GM19043 (cell line): Measurements from ENCODE around the gene P4HB.

Source experiments
- ATAC-seq: cut with Tn5 transposase; IDR thresholded peaks from one replicate; pipeline ENCODE4 v1.9.1; 2021; ENCODE audit warnings: low read depth; ENCODE audit not compliant: unreplicated experiment

Gene P4HB

DNA sequence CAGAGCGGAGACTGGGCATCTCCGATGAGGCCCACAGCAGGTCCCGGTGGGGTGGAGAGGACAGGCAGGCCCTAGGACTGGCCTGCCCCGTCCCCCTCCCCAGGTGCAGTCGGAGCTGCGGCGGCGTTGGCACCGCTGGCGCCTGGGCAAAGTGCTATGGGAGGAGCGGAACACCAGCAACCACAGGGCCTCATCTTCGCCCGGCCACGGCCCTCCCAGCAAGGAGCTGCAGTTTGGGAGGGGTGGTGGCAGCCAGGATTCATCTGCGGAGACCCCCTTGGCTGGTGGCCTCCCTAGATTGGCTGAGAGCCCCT, 47.0 kb downstream of the P4HB start:
- no peak for ATAC-seq

DNA sequence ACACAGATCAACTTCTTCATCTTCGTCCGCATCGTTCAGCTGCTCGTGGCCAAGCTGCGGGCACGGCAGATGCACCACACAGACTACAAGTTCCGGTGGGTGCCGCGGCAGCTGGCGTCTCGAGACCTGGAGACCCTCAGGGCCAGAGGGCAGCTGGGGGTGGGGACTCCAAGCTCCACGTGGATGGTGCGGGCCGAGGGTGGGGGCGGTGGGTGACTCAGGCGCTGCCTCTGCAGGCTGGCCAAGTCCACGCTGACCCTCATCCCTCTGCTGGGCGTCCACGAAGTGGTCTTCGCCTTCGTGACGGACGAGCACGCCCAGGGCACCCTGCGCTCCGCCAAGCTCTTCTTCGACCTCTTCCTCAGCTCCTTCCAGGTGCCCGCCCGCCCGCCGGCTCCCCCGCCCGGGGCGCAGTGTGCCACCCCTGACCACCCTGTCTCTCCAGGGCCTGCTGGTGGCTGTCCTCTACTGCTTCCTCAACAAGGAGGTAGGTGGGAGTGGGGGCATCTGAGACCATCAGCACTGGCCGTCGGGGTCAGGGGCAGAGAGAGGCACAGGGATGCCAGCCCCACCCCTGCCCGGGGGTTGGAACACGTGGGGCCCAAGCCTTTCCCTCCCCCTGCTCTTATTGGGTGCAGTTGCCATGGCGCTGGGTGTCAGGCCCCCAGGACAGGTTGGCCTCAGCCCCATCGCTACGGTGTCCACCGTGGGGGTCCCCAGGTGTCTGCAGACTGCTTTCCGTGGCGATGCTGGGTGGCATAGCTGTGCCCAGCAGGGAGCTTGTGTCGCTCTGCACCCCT, 47.6 kb downstream of the P4HB start:
- no peak for ATAC-seq

GRCh38 chr17:81811705-81812570, 48.4 kb downstream of the P4HB start:
- no peak for ATAC-seq

- no peak for ATAC-seq
Measured at GRCh38 chr17:81810892-81811704, 49.2 kb downstream of the P4HB start.

GRCh38 chr17:81810476-81810875, 49.9 kb downstream of the P4HB start:
- ATAC-seq, result no peak

DNA sequence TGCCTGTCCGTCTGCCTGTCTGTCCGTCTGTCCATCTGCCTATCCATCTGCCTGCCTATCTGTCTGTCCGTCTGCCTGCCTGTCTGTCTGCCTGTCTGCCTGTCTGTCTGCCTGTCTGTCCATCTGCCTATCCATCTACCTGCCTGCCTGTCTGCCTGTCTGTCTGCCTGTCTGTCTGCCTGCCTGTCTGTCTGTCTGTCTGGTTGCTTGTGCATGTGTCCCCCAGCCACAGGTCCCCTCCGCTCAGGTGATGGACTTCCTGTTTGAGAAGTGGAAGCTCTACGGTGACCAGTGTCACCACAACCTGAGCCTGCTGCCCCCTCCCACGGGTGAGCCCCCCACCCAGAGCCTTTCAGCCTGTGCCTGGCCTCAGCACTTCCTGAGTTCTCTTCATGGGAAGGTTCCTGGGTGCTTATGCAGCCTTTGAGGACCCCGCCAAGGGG, 50.8 kb downstream of the P4HB start:
- ATAC-seq, result no peak

DNA sequence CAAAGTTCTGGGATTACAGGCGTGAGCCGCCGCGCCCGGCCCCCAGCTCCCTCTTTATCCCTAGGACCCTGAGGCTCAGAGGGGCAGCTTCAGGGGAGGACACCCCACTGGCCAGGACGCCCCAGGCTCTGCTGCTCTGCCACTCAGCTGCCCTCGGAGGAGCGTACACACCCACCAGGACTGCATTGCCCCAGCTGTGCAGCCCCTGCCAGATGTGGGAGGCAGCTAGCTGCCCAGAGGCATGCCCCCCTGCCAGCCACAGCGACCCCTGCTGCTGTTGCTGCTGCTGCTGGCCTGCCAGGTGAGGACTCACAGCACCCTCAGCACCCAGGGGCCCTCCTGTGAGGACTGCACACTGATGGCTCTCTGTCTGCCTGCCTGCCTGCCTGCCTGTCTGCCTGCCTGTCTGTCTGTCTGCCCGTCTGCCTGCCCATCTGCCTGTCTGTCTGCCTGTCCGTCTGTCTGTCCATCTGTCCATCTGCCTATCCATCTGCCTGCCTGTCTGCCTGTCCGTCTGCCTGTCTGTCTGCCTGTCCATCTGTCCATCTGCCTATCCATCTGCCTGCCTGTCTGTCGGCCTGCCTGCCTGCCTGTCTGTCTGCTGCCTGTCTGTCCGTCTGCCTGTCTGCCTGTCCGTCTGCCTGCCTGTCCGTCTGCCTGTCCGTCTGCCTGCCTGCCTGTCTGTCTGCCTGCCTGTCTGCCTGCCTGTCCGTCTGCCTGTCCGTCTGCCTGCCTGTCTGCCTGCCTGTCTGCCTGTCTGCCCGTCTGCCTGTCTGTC, 51.4 kb downstream of the P4HB start:
- no peak for ATAC-seq

DNA sequence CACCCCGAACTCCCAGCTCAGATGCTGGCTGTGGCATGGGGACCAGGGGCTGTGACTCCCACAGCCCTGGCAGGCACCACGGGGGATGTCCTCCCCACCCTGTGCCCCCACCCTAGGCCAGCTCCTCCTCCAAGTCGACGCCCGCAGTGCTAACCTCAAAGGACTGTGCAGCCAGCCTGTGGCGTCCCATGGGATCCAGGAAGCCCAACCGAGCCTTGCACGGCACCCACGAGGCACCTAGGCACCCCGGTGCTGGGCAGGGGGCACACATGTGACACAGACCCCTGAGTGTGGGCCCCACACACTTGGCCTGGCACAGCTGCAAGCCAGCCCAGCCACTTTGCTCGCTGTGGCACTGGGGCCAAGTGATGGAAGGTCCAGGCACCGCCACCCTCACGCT, 52.5 kb downstream of the P4HB start:
- ATAC-seq, result no peak

DNA sequence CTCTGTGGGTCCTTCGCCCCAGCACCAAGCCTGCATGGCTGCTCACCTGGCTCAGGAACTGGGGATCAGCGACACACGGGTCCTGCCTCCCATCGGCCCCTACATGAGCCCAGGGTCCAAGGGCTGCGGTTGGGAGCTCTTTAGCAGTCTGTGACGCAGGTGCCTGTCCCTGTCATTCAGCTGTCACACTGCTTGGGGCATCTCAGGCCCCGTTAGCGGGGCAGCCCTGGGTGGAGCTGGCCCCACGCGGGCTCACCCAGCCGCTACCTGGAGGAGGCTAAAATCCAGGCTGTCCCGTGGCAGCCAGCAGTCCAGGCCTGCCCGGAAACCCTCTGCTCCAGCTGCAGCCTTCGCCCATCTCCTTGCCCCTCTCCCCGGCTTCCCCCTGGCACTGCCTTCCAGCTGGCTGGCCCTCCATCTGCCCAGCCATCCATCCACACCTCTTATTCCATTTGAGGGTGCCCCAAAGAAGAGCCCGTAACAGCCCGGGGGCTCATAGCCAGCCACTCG, 53.1 kb downstream of the P4HB start:
- ATAC-seq, result no peak

DNA sequence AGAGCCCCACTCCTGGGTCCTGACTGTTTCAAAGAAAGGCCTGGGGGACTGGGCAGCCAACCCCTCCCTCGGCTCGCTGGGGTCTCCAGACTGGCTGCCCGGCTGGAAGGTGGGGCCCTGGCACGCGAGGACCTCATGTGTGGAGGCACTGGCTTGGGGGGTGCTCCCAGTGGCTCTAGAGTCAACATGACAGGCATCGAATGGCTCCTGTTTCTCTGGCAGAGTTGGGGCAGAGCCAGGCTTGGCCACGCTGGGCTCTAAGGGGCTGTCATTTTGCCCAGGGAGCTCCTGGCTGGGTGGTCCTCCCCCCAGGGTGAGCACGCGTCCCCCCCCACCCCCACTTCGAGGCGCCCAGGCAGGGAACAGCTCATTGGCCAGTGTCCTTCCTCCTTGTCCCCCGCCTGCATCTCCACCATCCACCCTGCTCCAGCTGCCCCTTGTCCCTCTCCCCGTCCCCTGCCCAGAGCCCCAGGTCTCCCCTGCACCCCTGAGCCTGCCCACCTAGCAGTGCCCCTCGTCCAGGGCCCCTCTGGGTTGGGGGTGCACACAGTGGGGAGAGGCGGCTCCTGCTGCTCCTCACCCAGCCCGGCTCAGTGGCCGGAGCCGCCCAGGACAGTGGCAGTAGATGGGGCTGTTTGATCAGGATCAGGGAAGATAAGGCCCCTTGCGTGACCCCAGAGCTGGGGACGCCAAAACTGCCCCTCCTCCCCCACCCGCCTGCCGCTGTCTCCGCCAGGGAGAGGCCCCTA, 53.7 kb downstream of the P4HB start:
- no peak for ATAC-seq

DNA sequence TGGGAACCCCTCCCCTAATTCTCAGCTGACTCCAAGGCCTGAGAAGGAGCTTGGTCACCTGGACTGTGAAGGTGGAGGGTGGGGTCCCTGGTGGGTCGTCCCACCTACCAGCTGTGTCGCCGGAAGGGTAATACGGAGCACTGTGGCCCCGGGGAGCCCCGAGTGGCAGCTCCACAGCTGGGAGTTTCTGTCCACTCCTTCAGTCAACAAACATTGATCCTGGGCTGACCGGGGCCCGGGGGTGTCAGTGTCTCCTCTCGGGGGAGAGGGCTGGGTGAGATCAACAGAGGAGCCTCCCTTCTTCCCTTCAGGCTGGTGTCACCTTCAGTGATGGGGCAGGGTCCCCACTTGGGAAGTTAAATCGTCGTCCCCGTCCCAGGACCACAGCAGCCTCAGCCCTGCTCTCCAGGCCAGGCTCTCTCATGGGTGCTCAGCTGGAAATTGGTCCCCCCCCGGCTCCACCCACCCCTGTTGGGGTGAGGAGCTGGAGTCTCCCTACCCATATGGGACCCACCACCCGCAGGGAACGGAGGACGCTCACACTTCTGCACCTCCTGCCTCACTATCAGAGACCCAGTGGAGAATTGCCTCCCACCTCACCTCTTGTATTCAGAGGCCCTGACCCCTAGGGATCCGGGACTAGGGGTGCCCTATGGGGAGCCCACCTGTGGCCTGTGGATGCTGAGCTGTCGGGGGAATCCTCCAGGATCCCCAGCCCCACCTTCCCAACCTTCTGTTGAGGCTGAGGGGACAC, 54.5 kb downstream of the P4HB start:
- no peak for ATAC-seq

- no peak for ATAC-seq
Measured at GRCh38 chr17:81804559-81805399, 55.6 kb downstream of the P4HB start.

- ATAC-seq, result no peak
Measured at GRCh38 chr17:81803728-81804558, 56.4 kb downstream of the P4HB start, which contains the start of gene GCGR. Gene GCGR, plus strand, starts transcription at chr17:81804150. Its CDS starts 4,869 bp downstream, at chr17:81809019.

DNA sequence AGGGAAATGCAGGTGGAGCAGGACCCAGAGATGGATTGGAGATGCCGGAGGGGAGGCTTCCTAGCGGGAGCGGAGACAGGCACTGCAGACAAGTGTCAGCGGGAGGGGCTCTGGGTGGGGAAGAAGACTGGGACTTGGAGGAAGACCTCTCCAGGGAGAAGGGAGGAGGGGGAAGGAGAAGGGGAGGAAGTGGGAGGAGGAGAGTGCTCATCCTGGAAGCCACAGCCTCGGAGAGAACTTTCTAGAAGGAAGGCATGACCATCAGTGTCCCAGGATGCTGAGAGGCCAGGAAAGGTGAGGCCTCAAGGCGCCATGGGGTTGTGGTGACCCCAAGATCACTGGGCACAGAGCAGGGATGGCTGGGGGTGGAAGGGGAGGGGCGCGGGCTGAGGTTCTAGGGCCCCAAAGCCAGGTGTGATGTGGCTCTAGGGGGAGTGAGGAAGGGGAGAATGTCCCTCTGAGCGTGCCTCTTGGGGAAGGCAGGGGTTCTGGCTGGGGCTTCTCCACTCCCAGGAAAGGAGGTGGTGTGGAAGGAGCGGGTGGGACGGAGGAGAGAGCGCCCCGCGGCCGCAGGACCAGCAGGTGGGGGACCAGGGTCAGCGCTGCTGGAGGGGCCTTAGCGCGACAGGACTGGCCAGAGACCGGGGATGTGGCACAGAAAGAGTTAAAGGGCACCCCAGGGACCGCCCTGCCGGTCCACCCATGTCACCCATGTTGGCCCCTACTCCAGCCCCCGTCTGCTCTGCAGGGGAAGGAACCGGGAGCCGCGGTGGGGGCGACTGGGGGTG, 57.3 kb downstream of the P4HB start:
- ATAC-seq, result no peak

DNA sequence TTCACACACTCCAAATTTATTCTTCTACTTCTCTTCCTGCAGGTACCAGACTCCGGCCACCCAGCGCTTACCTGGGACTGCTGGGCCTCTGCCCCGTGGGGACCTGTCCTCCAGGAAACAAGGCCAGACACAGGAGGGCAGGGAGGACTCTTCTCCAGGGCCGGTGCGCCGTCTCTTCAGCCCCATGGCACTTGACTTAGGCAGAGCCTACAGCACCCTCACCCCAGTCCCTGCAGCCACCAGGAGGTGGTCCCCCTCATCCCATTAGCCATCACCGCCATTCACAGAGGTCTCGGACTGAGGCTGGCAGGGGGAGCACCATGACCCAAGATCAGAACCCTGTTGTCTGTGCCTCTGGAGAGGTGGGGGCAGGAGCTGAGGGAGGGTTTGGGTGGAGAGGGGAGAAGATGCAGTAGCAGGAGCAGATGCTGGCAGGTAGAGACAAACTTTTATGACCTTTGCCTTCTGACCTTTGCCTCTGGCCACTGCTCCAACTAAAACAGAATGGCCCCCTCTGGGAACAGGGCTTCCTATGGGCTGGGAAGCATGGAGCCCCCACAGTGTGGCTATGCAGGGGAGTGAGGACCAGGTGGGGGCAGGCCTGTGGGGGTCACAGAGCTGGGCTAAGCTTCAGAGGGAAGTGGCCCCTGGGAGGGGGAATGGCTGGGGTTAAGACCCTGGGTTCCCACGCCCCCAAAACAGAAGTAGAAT, 58.1 kb downstream of the P4HB start:
- ATAC-seq, result no peak
